Stimulated activated naive CD4-positive, alpha-beta T cell (primary cell): ENCODE measurements around the gene SYNCRIP.
"Not testable (repeated sequence)": the region's sequence is repeated elsewhere in the genome, so short reads cannot be mapped to it uniquely, and the experiment has no call there.

Experiments used
- DNase-seq, 6 experiments: peaks; one replicate each; lab custom pipeline; 2025; lab: John Stamatoyannopoulos, UW

SYNCRIP gene

DNA sequence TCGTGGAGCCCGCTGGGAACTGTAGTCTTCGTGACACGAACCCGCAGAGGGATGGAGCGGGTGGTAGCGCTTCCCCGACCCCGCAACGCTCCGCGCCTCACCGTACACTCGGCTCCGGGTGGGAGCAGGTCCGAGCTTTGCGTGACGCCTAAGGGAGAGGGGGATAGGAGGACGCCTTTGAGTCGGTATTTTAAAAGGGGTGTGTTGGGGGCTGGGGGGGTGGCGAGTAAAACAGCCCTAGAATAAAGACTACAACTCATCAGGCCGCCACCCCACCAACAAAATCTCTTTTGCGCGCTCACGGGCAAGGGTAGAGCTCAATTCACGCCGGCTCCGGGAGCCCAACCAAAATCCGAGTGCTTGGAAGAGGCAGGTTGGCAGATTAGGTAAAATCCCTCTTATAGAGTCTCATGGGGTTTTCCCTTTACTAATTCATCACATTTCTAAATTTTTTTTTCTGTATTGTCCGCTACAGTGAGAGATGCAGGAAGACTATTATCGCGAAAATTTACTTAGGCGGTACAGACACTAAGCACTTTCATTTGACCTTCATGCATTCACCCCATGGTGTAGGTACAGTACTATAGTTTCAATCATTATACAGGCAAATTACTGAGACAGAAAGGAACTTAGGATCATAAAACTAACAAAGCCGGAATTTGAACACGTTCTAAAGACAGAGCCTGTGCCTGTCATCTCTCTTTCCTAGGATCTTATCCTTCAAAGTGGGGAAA is 48.3 kb downstream of the SYNCRIP start:
- peak in 5 of 6 experiments; percentile 38 to 66 (median 45) for DNase-seq

DNA sequence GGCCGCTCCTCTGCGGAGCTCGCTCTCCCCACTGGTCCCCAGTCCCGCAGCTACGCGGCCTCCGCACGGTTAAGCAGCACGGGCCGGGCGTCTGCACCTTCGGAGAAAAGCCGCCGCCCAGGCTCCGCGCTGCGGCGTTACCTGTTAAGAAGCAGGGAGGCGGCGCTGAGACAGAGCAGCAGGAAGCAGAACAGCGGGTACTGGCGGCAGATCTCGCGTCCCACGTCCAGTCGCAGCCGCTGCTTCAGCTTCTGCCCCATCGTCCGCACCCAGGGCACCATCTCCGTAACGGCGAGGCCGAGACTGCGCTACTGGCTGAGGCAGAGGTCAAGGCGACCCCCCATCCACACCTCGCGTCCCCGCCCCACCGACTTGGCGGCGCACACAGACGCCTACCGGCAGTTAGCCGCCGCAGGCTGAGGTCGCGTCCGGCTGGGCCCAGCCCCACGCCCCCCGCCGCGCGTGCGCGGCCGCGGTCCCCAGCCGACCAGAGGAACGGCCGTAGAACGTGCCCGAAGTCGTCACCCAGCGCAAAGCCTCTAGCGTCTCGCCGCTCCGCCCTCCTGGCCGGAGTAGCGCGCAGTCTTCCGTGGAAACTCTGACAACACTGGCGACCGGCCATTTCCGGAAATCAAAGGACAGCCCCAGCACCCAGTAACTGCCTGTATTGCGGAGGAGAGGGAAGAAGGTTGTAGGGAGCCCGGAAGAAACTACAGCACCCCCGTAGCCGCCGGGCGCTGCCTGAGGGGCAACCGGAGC is 49.1 kb downstream of the SYNCRIP start, which contains the start of gene SNX14:
TSS of gene SNX14 (minus strand) at position 421 of the 759 bp plus-strand sequence. CDS start at position 281, 140 bp downstream.
- DNase-seq: peak; percentile 59 to 79 (median 70)

DNA sequence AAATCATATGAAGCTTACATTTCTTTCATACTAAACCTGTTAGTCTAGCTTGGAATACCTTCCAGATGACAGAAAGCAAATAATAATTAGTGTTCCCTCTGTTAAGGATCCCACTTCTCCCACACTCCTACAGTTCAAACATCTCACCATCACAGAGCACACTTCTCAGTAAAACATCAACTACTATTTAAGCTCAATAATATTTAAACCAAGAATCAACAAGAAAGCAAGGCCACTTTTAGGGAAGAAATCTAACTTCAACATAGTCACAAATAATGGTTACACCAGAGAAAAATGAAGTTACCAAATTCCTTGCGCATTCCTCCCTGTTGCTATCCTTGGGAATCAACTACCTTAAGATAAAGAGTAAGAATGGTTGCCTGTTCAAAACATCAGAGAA is 50.7 kb downstream of the SYNCRIP start:
- DNase-seq: no peak

DNA sequence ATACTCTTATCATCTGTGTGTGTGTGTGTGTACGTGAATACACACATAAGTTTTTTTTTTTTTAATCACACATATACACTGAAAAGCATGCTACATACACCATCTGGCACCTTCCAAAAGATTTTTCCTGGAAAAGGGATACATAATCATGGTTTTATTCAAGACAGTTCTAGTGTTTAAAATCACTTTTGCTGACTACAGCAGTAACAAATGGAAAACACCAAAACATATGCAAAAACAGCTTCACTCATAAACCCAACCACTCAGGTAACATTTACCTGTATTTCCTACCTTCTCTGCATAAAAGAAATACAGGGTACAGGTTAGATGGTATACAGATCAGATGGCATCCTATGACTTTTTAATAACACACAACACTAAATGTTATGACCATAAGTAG is 51.5 kb downstream of the SYNCRIP start:
- no peak for DNase-seq

DNA sequence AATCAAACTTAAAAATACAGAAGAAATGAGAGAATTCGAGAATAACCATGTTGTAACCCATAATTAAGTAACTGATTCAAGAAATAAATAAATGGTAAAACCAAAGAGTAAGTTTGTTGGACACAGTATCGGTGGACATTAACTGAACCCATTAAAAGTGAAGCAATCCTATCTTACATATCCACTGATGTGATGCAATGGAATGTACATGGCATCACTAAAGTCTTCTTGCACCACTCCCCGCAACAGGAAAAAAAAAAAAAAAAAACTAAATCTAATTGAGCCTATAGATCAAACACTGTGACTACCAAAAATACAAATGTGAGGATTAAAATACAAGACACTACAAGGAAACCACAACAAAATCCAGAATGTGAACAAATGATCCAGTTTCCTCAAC is 56.9 kb downstream of the SYNCRIP start:
- no peak for DNase-seq

DNA sequence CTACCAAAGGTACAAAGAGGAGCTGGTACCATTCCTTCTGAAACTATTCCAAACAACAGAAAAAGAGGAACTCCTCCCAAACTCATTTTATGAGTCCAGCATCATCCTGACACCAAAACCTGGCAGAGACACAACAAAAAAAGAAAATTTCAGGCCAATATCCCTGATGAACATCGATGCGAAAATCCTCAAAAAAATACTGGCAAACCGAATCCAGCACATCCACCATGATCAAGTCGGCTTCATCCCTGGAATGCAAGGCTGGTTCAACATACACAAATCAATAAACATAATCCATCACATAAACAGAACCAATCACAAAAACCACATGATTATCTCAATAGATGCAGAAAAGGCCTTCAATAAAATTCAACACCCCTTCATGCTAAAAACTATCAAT is 59.9 kb downstream of the SYNCRIP start:
- DNase-seq: not testable (repeated sequence)

DNA sequence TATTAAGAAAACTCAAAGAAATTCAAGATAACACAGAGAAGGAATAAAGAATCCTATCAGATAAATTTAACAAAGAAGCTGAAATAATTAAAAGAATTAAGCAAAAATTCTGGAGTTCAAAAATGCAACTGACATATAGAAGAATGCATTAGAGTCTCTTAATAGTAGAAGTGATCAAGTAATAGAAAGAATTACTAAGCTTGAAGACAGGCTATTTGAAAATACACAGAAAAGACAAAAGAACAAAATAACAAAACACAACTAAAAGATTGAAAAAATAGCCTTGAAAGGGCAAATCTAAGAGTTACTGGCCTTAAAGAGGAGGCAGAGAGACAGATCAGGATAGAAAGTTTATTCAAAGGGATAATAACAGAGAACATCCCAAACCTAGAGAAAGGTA is 61.1 kb downstream of the SYNCRIP start:
- no peak for DNase-seq

DNA sequence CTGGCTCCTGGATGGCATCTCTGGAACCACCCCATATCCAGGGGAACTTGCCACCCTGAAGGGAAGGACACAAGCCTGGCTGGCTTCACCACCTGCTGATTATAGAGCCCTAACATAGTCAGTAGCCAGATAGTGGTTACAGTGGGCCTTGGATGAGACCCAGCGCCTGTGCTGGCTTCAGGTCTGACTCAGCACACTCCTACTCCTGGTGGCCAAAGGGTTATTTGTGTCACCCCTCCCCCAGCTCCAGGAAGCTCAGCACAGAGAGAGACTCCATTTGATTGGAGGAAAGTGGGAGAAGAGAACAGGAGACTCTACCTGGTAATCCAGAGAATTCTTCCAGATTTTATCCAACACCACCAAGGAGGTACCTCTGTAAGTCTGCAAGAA is 61.8 kb downstream of the SYNCRIP start:
- DNase-seq: no peak

DNA sequence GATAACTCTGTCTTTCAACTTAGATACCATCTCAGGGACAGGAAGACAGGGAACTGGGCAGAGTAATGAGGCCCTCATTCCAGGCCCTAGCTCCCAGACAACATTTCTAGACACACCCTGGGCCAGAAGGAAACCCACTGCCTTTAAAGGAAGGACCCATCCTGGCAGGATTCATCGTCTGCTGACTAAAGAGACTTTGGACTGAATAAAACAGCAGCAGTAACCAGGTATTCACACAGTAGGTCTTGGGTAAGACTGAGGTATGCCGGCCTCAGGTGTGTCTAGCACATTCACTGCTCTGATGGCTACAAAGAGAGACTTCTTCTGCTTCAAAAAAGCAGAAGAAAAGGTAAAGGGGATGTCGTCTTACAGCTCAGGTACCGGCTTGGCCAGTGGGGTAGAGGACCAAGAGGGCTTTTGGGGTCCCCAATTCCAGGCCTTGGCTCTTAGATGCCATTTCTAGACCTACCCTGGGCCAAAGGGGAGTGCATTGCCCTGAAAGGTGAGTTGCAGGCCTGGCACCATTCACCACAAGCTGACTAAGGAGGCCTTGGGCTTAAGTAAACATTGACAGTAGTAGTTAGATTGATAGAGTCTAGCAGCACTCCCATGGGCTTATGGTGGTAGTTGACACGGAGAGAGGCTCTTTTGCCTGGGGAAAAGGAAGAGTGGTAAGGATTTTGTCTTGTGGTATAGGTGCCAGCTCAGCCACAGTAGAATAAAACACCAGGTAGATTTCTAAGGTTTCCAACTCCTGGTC is 62.4 kb downstream of the SYNCRIP start:
- DNase-seq: no peak

DNA sequence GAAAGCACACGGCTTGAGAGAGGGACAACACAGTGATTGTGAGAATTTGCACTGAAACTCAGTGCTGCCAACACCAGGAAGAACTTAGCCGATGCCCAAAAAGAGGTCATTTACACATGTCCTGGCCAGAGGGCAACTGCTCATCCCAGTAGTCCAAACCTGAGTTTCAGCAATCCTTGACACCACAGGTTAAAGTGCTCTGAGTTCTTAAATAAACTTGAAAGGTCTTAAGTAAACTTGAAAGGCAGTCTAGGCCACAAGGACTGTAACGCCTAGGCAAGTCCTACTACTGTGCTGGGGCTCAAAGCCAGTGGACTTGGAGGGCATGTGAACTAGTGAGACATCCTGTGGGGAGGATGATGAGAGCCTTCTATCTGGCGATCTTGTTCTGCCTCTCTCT is 63.1 kb downstream of the SYNCRIP start:
- no peak for DNase-seq

DNA sequence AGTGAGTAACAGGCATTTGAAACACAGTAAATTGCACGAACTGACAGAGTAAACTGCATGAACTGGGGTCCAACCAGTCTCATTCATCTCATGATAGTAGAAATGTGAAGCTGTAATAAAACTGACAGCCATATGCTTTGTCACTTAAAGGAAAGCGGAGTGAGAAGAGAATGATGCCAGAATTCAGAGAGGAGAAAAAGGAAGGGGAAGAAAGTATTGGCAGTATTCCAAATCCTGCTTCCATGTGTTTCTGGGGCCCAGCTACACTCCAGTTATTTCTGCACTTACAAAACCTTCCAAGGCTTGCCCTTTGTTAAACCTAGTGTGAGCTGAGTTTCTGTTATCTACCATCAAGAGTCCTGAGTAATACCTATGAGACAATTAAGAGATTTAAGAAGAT is 66.2 kb downstream of the SYNCRIP start:
- DNase-seq: no peak

DNA sequence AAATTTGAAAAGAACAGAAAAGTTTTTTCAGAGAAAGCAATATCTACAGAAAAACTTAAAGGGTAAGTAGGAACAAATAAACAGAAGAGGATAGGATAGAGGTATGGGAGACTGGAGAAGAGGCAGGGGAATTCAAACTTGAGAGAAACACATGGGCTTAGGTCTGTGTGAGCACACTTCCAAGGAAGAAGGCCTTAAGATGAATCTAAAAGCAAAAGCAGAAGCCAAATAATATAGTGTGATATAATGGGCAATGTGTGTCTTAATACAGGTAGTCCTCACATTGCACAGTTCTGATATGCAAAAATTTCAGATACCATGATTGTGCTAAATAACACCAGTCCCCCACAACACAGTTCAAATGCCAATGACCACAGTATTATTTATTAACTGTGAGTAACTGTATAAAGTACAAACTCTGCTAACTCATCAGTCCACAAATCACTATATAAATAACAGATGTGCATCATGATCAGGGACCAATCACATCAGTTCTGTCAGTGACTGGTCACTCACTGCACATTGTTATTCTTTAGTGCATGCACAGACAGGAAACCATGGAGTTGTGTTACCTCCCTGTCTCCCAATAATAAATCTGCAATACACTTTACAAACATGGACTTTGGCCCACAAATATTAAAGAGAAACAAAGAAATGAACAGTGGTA is 67.6 kb downstream of the SYNCRIP start:
- DNase-seq: no peak

DNA sequence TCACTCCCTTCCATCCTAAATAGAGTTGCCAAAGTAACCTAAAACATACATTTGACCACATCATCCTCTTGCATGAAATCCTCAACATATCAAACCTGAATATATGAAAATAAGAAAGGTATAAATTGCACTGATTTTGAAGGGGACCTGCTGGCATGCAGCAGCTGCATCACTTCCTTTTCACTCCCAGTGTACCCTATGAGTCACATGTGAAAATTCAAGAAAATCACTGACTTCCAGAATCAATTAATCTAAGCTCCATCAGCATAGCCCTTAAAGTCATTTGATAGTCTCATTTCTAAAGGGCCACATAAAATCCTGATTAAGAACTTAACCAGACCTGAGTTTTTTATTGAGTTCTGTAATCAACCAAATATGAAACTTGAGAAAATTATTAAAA is 73.4 kb downstream of the SYNCRIP start:
- DNase-seq: no peak

DNA sequence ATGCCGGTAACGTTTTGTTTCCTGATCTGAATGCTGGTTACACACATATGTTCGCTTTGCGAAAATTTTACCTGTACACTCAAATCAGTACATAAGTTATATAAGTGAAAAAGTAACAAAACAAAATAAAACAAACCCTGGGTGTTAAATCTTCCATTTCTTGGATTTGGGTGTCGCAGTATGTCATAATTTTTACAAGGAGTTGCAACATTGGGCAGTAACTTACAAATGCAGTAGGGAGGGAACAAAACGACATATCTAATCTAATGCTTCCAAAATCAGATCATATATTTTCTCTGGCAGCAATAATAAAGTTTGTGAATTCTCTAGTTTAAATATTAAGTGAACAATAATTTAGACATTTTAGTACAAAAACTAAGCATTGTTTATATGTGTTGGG is 74.3 kb downstream of the SYNCRIP start:
- DNase-seq: no peak

DNA sequence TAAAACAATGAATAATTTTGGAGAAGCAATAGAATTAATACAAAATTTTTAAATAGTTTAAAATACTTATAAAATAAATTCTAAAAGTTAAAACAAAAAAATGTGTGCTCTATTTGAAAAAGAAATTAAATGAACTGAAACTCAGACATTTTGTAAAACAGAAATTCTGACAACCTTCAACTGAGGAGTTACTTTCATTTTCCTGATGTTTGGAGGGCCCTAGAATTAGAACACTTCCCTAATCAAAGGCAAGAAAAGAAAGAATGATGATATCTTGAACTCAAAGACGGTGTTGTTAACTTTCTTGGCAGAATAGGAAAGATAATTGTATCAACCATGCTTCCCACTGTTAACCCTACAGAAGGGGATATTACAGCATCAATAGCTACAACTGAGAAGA is 77.0 kb downstream of the SYNCRIP start:
- DNase-seq: no peak

DNA sequence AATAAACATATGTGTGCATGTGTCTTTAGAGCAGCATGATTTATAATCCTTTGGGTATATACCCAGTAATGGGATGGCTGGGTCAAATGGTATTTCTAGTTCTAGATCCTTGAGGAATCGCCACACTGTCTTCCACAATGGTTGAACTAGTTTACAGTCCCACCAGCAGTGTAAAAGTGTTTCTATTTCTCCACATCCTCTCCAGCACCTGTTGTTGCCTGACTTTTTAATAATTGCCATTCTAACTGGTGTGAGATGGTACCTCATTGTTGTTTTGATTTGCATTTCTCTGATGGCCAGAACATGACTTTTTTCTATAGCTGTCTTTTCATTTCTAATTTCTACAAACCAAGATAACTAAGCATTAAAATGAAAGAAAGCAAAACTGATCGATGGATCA is 78.5 kb downstream of the SYNCRIP start:
- not testable (repeated sequence) for DNase-seq
